OCI-LY7 (cell line): ENCODE measurements around the gene GSKIP. TPM values are rescaled to one million over a fixed set of nuclear protein-coding genes. Genes with fewer than 3 reads are reported as not detected.

Experiments
- BruUV-seq: library from RNA; stranded (reverse); fragments of 400-500 nt; replicated peaks from 2 replicates; lab custom pipeline; 2021; lab: Mats Ljungman, UMichigan
- CTCF ChIA-PET: fragments of 300-600 bp; sonication (Branson Sonifier 250); formaldehyde crosslinking; loops from one replicate; lab custom pipeline; 2022; ENCODE audit warnings: antibody characterized with exemption; ENCODE audit not compliant: unreplicated experiment; lab: Charles Lee
- POLR2A ChIA-PET: fragments of 300-600 bp; sonication (Branson Sonifier 250); formaldehyde crosslinking; loops from one replicate; lab custom pipeline; 2022; ENCODE audit warnings: antibody characterized with exemption; lab: Charles Lee
- DNase-seq: peaks from one replicate; pipeline ENCODE4 v3.0.0-alpha.2; 2015; ENCODE audit warnings: low spot score
- H2AFZ ChIP-seq: fragments of 200-600 bp; sonication (generic), shearing (Covaris generic); 2 replicates; pipeline ENCODE4 v1.6.1; 2014; ENCODE audit warnings: mild to moderate bottlenecking, antibody characterized with exemption, low read length, moderate library complexity
- H3K27ac ChIP-seq: fragments of 200-600 bp; sonication (generic); 2 replicates; pipeline ENCODE4 v1.5.1; 2014; ENCODE audit warnings: mixed run types, low read depth, mild to moderate bottlenecking, moderate library complexity, low read length, inconsistent platforms; ENCODE audit not compliant: poor library complexity, severe bottlenecking
- H3K36me3 ChIP-seq: fragments of 200-600 bp; sonication (generic); 2 replicates; pipeline ENCODE4 v1.6.1; 2014; ENCODE audit warnings: mild to moderate bottlenecking, antibody characterized with exemption, low read length, moderate library complexity, mixed read lengths; ENCODE audit not compliant: insufficient read depth
- H3K4me1 ChIP-seq: fragments of 200-600 bp; sonication (generic); 2 replicates; pipeline ENCODE4 v1.5.1; 2014; ENCODE audit warnings: mild to moderate bottlenecking, low read length; ENCODE audit not compliant: insufficient read depth, poor library complexity, severe bottlenecking
- H3K4me2 ChIP-seq: fragments of 200-600 bp; sonication (generic); 2 replicates; pipeline ENCODE4 v1.6.1; 2014; ENCODE audit warnings: mild to moderate bottlenecking, low read length
- H3K4me3 ChIP-seq: fragments of 200-600 bp; sonication (generic); 2 replicates; pipeline ENCODE4 v1.5.1; 2014; ENCODE audit warnings: mild to moderate bottlenecking, low read depth, low read length; ENCODE audit not compliant: poor library complexity, severe bottlenecking
- H3K79me2 ChIP-seq: fragments of 200-600 bp; sonication (generic); 2 replicates; pipeline ENCODE4 v1.6.1; 2016; ENCODE audit warnings: low read depth, mild to moderate bottlenecking, low read length, moderate library complexity, mixed read lengths; ENCODE audit not compliant: insufficient read depth
- H3K9me2 ChIP-seq: fragments of 200-600 bp; sonication (generic); 2 replicates; pipeline ENCODE4 v1.6.1; 2016; ENCODE audit warnings: mild to moderate bottlenecking, low read length, mixed read lengths; ENCODE audit not compliant: insufficient read depth
- H3K9me3 ChIP-seq: fragments of 200-600 bp; sonication (generic); 2 replicates; pipeline ENCODE4 v1.6.1; 2014; ENCODE audit warnings: mild to moderate bottlenecking, mixed run types, low read length, mixed read lengths
- H4K20me1 ChIP-seq: fragments of 200-600 bp; sonication (generic); 2 replicates; pipeline ENCODE4 v1.6.1; 2014; ENCODE audit warnings: mild to moderate bottlenecking, antibody characterized with exemption, low read length, moderate library complexity, mixed read lengths; ENCODE audit not compliant: insufficient read depth
- CTCF ChIP-seq: fragments of 200-600 bp; sonication (generic); conservative IDR thresholded peaks from 2 replicates; pipeline ENCODE4 v1.5.1; 2014; ENCODE audit warnings: mild to moderate bottlenecking, antibody characterized with exemption, low read length, moderate library complexity, mixed read lengths
- EZH2phosphoT487 ChIP-seq: fragments of 200-600 bp; sonication (generic); IDR thresholded peaks from 2 replicates; pipeline ENCODE4 v1.6.1; 2018; ENCODE audit warnings: low read depth, borderline replicate concordance, mild to moderate bottlenecking, mixed run types, antibody characterized with exemption, low read length, moderate library complexity, mixed read lengths
- intact Hi-C: fragments of 100-400 bp; cut with micrococcal nuclease; formaldehyde crosslinking; loops from one replicate; pipeline ENCODE4 v1.10.0; 2022; ENCODE audit not compliant: unreplicated experiment
- small RNA-seq: library from RNA; depleted of rRNA; stranded (forward); fragments of <200 nt; gene quantifications from one replicate; pipeline ENCODE3, GENCODE V24; 2014
- total RNA-seq, 2 experiments: library from RNA; depleted of rRNA in 1 of 2; stranded (reverse); fragments of >200 nt in 1 of 2; shearing (Covaris generic) in 1 of 2; gene quantifications; 2 replicates each; pipeline ENCODE4 v1.2.3, GENCODE V29; 2014 to 2022

GSKIP gene
- total RNA-seq, 2 experiments from 2014 or later, result 7.7 to 12.6 TPM

- H3K27ac ChIP-seq, result no peak overlapping the region
- no peaks in the 10 kb centered on the region for H3K79me2 ChIP-seq
- no peaks in the 10 kb centered on the region for H3K9me2 ChIP-seq
- no peak overlapping the region for H3K4me3 ChIP-seq
- TF ChIP-seq EZH2phosphoT487, result no peak
- TF ChIP-seq CTCF, result no peak
- intact Hi-C loops, result no loop called here
- H3K36me3 ChIP-seq, result no peaks in the 10 kb centered on the region
- H4K20me1 ChIP-seq, result no peaks in the 10 kb centered on the region
- H3K4me1 ChIP-seq, result no peaks in the 10 kb centered on the region
- no peak overlapping the region for H3K4me2 ChIP-seq
- H2AFZ ChIP-seq, result no peak overlapping the region
- CTCF ChIA-PET, result no interaction called here
- POLR2A ChIA-PET, result interaction anchor here (0.6 kb wide), 1 partner anchor 13 kb away, joined by 4 read pairs; no protein-coding TSS in a partner anchor
- H3K9me3 ChIP-seq, result no peaks in the 10 kb centered on the region
- no TSS peak for BruUV-seq
- no peak for DNase-seq
Measured at GRCh38 chr14:96434040-96434439, 70.7 kb downstream of the GSKIP start.

Small RNA genes within 50 kb of the gene (small RNA-seq; reads per million reads assigned to genes)
- 8.3 reads per million, percentile 95 among the genes with 10 or more reads in this experiment for gene RNU2-33P

Other genes with a start within 250 kb of the GSKIP start
- gene BDKRB2, start 158.7 kb upstream of the GSKIP start, total RNA-seq (2014; rRNA removed; shearing (Covaris generic)), result not detected in 2 replicates
- gene BDKRB2, start 158.7 kb upstream of the GSKIP start, total RNA-seq (2022), result 0.17 and 0.18 TPM in 2 replicates
- not detected in 2 replicates for gene BDKRB1, start 107.3 kb upstream of the GSKIP start, total RNA-seq (2014; rRNA removed; shearing (Covaris generic))
- gene BDKRB1, start 107.3 kb upstream of the GSKIP start, total RNA-seq (2022), result not detected in 2 replicates
- 15.7 and 16.7 TPM in 2 replicates for gene ATG2B, start 185 bp upstream of the GSKIP start, total RNA-seq (2014; rRNA removed; shearing (Covaris generic))
- gene ATG2B, start 185 bp upstream of the GSKIP start, total RNA-seq (2022), result 23.7 and 25.7 TPM in 2 replicates
- gene AK7, start 28.6 kb downstream of the GSKIP start, total RNA-seq (2014; rRNA removed; shearing (Covaris generic)), result 0.06 TPM in 1 of 2 replicates, not detected in the other
- gene AK7, start 28.6 kb downstream of the GSKIP start, total RNA-seq (2022), result 1.00 and 1.1 TPM in 2 replicates
- 80.1 and 99.3 TPM in 2 replicates for gene PAPOLA, start 138.9 kb downstream of the GSKIP start, total RNA-seq (2014; rRNA removed; shearing (Covaris generic))
- 197 and 202 TPM in 2 replicates for gene PAPOLA, start 138.9 kb downstream of the GSKIP start, total RNA-seq (2022)